SK-N-MC (cell line): ENCODE data around the gene ARHGEF2.

ENCODE experiments used
- EZH2 ChIP-seq: fragments of 200-600 bp; sonication (generic); IDR thresholded peaks from one replicate; pipeline ENCODE4 v1.6.1; 2017; ENCODE audit warnings: antibody characterized with exemption
- POLR2AphosphoS5 ChIP-seq: IDR thresholded peaks from 2 replicates; pipeline ENCODE4 v1.6.1; 2012; ENCODE audit warnings: mild to moderate bottlenecking, low read depth, low read length, borderline replicate concordance

DNA sequence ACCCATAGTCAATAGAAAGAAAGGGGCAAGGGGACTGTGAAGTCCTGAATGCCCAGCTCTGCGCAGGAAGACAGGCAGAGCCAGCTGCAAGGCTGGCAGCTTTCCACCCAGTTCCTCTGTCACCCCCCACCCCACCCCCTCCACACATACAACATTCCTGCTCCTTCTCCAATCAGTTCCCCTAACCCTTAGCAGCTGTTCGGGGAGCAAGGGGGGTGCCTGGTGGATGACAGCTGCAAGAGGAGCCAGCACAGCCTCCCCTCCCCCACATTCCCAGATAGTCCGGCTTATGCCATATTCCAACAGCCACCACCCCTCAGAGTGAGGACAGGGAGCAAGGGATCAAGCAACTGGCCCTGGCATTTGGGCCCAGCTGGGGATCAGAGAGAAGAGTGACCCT, 9.7 kb downstream of the ARHGEF2 start:
- TF ChIP-seq EZH2 (no peak), POLR2AphosphoS5 (no peak)
